ENCODE data around the gene GSK3A.

DNA sequence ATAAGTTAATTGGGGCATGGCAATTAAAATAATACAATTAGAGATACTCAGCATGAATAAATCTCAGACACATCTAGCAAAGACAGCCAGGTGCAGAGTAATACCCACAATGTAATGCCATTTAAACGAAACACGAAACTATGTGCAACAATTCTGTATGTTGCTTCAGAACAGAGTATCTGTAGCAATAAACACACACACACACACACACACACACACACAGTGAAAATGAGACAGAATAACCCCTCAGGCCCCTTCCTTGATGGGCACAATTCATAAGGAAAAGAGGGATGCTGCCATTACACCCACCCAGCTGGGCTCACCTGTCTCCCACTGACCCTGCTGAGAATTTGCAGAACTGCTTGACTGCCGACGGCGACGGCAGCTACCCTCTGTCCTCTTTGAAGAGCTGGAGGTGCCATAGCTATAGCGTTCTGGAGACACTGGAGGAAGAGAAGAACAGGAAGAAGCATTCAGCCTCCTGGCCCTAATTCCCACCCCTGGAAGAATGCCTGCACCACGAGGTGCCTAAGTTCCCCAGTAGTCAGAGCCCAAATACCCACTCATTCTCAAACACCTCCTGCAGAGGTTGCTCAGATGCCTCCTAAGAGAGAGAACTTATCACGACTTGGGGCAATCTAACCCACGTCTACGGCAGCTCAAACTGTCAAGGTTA is 27.5 kb downstream of the GSK3A start:
- TF ChIP-seq, protein P1, sequence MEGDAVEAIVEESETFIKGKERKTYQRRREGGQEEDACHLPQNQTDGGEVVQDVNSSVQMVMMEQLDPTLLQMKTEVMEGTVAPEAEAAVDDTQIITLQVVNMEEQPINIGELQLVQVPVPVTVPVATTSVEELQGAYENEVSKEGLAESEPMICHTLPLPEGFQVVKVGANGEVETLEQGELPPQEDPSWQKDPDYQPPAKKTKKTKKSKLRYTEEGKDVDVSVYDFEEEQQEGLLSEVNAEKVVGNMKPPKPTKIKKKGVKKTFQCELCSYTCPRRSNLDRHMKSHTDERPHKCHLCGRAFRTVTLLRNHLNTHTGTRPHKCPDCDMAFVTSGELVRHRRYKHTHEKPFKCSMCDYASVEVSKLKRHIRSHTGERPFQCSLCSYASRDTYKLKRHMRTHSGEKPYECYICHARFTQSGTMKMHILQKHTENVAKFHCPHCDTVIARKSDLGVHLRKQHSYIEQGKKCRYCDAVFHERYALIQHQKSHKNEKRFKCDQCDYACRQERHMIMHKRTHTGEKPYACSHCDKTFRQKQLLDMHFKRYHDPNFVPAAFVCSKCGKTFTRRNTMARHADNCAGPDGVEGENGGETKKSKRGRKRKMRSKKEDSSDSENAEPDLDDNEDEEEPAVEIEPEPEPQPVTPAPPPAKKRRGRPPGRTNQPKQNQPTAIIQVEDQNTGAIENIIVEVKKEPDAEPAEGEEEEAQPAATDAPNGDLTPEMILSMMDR (conservative IDR thresholded peaks at IDR 0.05; ENCODE audit: low read depth in 2 of 2), result no peak
- TF ChIP-seq EZH2 (IDR thresholded peaks at IDR 0.05; ENCODE audit: low read depth, unreplicated experiment), result no peak
- TF ChIP-seq POLR2AphosphoS5 (IDR thresholded peaks at IDR 0.05; ENCODE audit: low read depth), result no peak
- no peak for TF ChIP-seq CREB1 (CRISPR knock-in tag; IDR thresholded peaks at IDR 0.05; ENCODE audit: low read depth)
- TF ChIP-seq ZNF114 (CRISPR knock-in tag; IDR thresholded peaks at IDR 0.05), result no peak
- no peak for TF ChIP-seq JUNB (IDR thresholded peaks at IDR 0.05; ENCODE audit: unreplicated experiment)
- TF ChIP-seq ZNF331 (CRISPR knock-in tag; IDR thresholded peaks at IDR 0.05; ENCODE audit: low read depth), result no peak
- TF ChIP-seq STAT1 (IDR thresholded peaks at IDR 0.05; ENCODE audit: unreplicated experiment), result no peak
- no peak for TF ChIP-seq EZH2phosphoT487 (IDR thresholded peaks at IDR 0.05; ENCODE audit: unreplicated experiment)
- TF ChIP-seq, protein P2, sequence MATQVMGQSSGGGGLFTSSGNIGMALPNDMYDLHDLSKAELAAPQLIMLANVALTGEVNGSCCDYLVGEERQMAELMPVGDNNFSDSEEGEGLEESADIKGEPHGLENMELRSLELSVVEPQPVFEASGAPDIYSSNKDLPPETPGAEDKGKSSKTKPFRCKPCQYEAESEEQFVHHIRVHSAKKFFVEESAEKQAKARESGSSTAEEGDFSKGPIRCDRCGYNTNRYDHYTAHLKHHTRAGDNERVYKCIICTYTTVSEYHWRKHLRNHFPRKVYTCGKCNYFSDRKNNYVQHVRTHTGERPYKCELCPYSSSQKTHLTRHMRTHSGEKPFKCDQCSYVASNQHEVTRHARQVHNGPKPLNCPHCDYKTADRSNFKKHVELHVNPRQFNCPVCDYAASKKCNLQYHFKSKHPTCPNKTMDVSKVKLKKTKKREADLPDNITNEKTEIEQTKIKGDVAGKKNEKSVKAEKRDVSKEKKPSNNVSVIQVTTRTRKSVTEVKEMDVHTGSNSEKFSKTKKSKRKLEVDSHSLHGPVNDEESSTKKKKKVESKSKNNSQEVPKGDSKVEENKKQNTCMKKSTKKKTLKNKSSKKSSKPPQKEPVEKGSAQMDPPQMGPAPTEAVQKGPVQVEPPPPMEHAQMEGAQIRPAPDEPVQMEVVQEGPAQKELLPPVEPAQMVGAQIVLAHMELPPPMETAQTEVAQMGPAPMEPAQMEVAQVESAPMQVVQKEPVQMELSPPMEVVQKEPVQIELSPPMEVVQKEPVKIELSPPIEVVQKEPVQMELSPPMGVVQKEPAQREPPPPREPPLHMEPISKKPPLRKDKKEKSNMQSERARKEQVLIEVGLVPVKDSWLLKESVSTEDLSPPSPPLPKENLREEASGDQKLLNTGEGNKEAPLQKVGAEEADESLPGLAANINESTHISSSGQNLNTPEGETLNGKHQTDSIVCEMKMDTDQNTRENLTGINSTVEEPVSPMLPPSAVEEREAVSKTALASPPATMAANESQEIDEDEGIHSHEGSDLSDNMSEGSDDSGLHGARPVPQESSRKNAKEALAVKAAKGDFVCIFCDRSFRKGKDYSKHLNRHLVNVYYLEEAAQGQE (IDR thresholded peaks at IDR 0.05; ENCODE audit: unreplicated experiment), result no peak
- TF ChIP-seq, protein P3, sequence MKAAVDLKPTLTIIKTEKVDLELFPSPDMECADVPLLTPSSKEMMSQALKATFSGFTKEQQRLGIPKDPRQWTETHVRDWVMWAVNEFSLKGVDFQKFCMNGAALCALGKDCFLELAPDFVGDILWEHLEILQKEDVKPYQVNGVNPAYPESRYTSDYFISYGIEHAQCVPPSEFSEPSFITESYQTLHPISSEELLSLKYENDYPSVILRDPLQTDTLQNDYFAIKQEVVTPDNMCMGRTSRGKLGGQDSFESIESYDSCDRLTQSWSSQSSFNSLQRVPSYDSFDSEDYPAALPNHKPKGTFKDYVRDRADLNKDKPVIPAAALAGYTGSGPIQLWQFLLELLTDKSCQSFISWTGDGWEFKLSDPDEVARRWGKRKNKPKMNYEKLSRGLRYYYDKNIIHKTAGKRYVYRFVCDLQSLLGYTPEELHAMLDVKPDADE (IDR thresholded peaks at IDR 0.05), result no peak
